Ovary (tissue), 3 donors: ENCODE results near the gene PARD3.

Experiments used
- CTCF ChIP-seq, 3 donors: fragments of 450-650 bp in 2 of 3; fragments of 200-600 bp in 1 of 3; IDR thresholded peaks; one replicate each; pipeline versions ENCODE4 v1.5.1 to v1.8.0; 2016 to 2022; ENCODE audit warnings: antibody characterized with exemption in 3 of 3, mild to moderate bottlenecking in 1 of 3
- POLR2A ChIP-seq: fragments of 450-650 bp; IDR thresholded peaks from one replicate; pipeline ENCODE4 v1.6.1; 2017; ENCODE audit warnings: antibody characterized with exemption, mild to moderate bottlenecking, moderate library complexity
- donor health status: DM: no; HTN: no; CAD: no.

- TF ChIP-seq POLR2A (no peak), CTCF (IDR thresholded peaks at IDR 0.05) (no peak)
These were observed 92.7 kb downstream of the PARD3 start for GRCh38 chr10:34722404-34722803.
